NCI-H748 (cell line): ENCODE results near the gene FBL.

Experiments
- DNase-seq: peaks from one replicate; lab custom pipeline; 2025; ENCODE audit not compliant: unreplicated experiment; lab: John Stamatoyannopoulos, UW

The FBL gene

DNA sequence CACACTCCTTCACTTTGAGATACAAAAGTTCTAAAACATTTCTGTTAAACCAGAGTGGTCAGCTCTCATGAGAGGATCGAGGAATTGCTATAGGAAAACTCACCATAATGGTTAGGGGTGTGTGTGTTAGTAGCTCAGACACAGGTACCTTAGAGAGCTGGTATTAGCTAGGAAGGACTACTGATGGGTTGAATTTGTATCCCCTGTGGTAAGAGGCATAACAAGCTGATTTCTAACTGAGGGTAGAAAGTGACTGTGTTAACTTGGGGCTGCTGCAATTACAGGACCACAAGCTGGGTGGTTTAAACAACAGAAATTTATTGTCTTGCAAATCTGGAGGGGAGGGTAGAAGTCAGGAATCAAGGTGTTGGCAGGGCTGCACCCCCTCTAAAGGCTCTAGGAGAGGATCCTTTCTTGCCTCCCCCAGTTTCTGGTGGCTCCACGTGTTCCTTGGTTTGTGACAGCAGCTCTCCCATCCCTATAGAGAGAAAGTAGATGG is 50.1 kb downstream of the FBL start:
- DNase-seq: no peak

DNA sequence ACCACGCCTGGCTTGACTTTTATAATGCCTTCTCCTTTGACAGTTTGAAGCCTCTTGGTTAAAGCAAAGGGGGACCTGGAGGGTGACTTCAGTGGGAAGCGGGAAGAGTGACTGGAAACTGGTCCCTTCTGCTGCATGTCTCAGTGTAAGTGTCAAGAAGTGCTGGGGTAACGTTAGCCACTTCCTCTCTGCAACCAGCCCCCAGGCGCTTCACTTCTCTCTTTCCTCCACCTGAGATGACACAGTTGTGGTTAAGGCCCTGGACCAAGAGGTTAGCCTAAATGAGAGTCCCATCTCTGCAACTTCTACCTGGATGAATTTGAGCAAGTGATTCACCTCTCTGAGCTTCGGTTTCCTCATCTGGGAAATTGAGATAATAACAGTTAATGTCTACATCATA is 51.2 kb downstream of the FBL start:
- no peak for DNase-seq

DNA sequence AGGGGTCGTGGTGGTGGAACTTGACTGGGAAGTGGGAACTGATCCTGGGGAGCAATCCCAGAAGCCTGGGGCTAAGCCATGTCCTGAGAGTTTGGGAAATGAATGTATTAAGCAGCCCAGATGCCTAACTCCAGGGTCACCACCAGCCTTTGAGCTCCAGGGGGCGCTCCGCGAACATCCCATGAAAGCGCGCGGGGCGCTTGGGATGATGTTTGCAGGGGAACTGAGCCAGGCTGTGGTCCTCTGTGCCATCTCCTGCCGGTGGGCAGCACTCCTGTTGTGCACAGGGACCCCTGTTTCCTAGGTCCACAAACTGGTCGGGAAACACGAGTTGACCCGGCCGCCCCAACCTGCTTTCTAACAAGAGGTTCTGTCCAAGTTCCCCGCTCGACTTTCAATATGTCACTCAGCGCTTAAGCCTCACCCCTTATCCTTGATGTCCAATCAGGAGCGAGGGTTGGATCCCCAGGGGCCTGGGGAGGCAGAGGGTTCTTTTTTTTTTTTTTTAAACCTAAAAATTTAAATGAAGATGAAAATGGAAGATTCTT is 53.1 kb downstream of the FBL start:
- peak; percentile 84 for DNase-seq

DNA sequence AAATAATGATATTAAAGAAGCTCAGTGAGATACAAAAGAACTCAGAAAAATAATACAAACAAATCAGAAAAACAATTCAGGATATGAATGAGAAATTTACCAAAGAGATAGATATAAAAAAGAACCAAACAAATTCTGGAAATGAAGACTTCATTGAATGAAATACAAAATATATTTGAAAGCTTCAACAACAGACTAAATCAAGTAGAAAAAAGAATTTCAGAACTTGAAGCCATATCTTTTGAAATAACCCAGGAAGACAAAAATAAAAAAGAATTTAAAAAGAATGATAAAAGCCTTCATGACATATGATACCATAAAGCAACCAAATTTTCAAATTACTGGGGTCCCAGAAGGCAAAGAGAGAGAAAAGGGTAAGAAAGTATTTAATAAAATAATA is 57.9 kb downstream of the FBL start:
- DNase-seq: no peak
